GM23248 (cell line): ENCODE measurements around the gene TC2N. TPM values are rescaled to one million over a fixed set of nuclear protein-coding genes. Genes with fewer than 3 reads are reported as not detected.

Source experiments
- DNase-seq: peaks from one replicate; pipeline ENCODE4 v3.0.0-alpha.2; 2015
- H2AFZ ChIP-seq: fragments of 200-600 bp; sonication (generic); 2 replicates; pipeline ENCODE4 v1.6.1; 2016; ENCODE audit warnings: antibody characterized with exemption
- H3F3A ChIP-seq: fragments of 200-600 bp; sonication (generic); 2 replicates; pipeline ENCODE4 v1.6.1; 2016; ENCODE audit warnings: mild to moderate bottlenecking, antibody characterized with exemption, mixed run types; ENCODE audit not compliant: insufficient read depth
- H3K27ac ChIP-seq: fragments of 200-600 bp; sonication (generic); 2 replicates; pipeline ENCODE4 v1.5.1; 2016; ENCODE audit warnings: mild to moderate bottlenecking
- H3K27me3 ChIP-seq: fragments of 200-600 bp; sonication (generic); replicated peaks from 2 replicates; pipeline ENCODE4 v1.6.1; 2016; ENCODE audit warnings: mild to moderate bottlenecking; ENCODE audit not compliant: insufficient read depth
- H3K36me3 ChIP-seq: fragments of 200-600 bp; sonication (generic); 2 replicates; pipeline ENCODE4 v1.6.1; 2016; ENCODE audit warnings: low read depth, mild to moderate bottlenecking
- H3K4me1 ChIP-seq: fragments of 200-600 bp; sonication (generic); 2 replicates; pipeline ENCODE4 v1.6.1; 2016; ENCODE audit warnings: mild to moderate bottlenecking; ENCODE audit not compliant: insufficient read depth
- H3K4me2 ChIP-seq: fragments of 200-600 bp; sonication (generic); one replicate; pipeline ENCODE4 v1.6.1; 2016; ENCODE audit warnings: mild to moderate bottlenecking; ENCODE audit not compliant: unreplicated experiment
- H3K4me3 ChIP-seq: fragments of 200-600 bp; sonication (generic); 2 replicates; pipeline ENCODE4 v1.5.1; 2016; ENCODE audit warnings: mild to moderate bottlenecking
- H3K79me2 ChIP-seq: fragments of 200-600 bp; sonication (generic); 2 replicates; pipeline ENCODE4 v1.6.1; 2016; ENCODE audit warnings: mild to moderate bottlenecking; ENCODE audit not compliant: insufficient read depth
- H3K9ac ChIP-seq: fragments of 200-600 bp; sonication (generic); 2 replicates; pipeline ENCODE4 v1.6.1; 2016; ENCODE audit warnings: mild to moderate bottlenecking
- H3K9me2 ChIP-seq: fragments of 200-600 bp; sonication (generic); 2 replicates; pipeline ENCODE4 v1.6.1; 2016; ENCODE audit warnings: mixed run types, mild to moderate bottlenecking, moderate library complexity; ENCODE audit not compliant: insufficient read depth
- H3K9me3 ChIP-seq: fragments of 200-600 bp; sonication (generic); one replicate; pipeline ENCODE4 v1.6.1; 2017; ENCODE audit warnings: low read depth
- H4K20me1 ChIP-seq: fragments of 200-600 bp; sonication (generic); 2 replicates; pipeline ENCODE4 v1.6.0; 2016; ENCODE audit not compliant: insufficient read depth
- EZH2 ChIP-seq: fragments of 200-600 bp; sonication (generic); IDR thresholded peaks from 2 replicates; pipeline ENCODE4 v1.6.1; 2018; ENCODE audit warnings: antibody characterized with exemption, mild to moderate bottlenecking; ENCODE audit not compliant: insufficient read depth, poor library complexity, severe bottlenecking
- EZH2phosphoT487 ChIP-seq: fragments of 200-600 bp; sonication (generic); IDR thresholded peaks from 2 replicates; pipeline ENCODE4 v1.6.1; 2018; ENCODE audit warnings: antibody characterized with exemption, moderate library complexity, mild to moderate bottlenecking, low read depth; ENCODE audit not compliant: insufficient read depth
- WGBS, 2 experiments: methylation state at CpG; one replicate each; pipeline ENCODE4 v1.1.6; 2015 to 2017; ENCODE audit warnings: low lambda C conversion rate in 2 of 2, low coverage in 1 of 2; ENCODE audit errors: missing lambda C conversion rate in 2 of 2; 5-methylcytosine and 5-hydroxymethylcytosine counted together
- in situ Hi-C: fragments of 300-500 bp; cut with MboI; formaldehyde crosslinking; loops from 2 replicates; pipeline ENCODE4 v1.15.0; 2020
- polyA plus RNA-seq: library from polyadenylated mRNA; unstranded; fragments of >200 nt; fragmentation: Nextera tagmentation; extraction: Ambion mirVana; gene quantifications from 2 replicates; pipeline ENCODE4 v1.2.1, GENCODE V29; 2016
- total RNA-seq: library from RNA; depleted of rRNA; stranded (reverse); fragments of >200 nt; shearing (Covaris generic); gene quantifications from 2 replicates; pipeline ENCODE4 v1.2.3, GENCODE V29; 2014

TC2N gene
- total and polyA plus RNA-seq, 2 experiments from 2014 or later: 0.34 to 0.65 TPM

DNA sequence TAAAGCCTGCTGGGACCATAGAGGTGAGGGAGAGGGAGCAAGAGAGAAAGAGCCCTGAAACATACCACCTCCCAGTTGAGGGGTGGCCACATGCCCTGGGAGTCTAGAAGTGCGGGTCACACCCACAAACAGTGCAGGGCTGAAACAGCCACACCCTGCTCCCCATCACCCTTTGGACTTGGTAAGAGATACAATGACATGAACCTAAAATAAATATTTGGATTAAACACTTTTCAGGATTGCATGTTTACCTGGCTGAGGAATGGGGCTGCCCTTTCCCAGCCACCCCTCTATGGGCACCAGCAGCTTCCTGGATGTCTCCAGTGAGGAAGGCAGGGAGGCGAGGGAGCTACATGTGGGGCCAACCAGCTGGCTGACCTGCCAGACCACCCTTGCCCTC is 39.0 kb upstream of the TC2N start:
- H2AFZ ChIP-seq: no peak overlapping the region
- no peak overlapping the region for H3K27ac ChIP-seq
- in situ Hi-C loops: no loop called here
- no peaks in the 10 kb centered on the region for H4K20me1 ChIP-seq
- H3K27me3 ChIP-seq: no peaks in the 10 kb centered on the region
- H3K9me3 ChIP-seq: no peaks in the 10 kb centered on the region
- TF ChIP-seq EZH2: no peak
- no peak for TF ChIP-seq EZH2phosphoT487
- peaks cover 96% of the 10 kb centered on the region for H3K79me2 ChIP-seq
- WGBS, 2 experiments: 92 to 98% methylated on average over 2 of the region's 2 CpGs
- no peak overlapping the region for H3K4me3 ChIP-seq
- no peak for DNase-seq
- no peaks in the 10 kb centered on the region for H3K36me3 ChIP-seq
- no peak overlapping the region for H3K4me2 ChIP-seq
- H3F3A ChIP-seq: peaks cover 15% of the 10 kb centered on the region; the same call in 1 of the 2 replicates
- no peaks in the 10 kb centered on the region for H3K9me2 ChIP-seq
- H3K4me1 ChIP-seq: peaks cover 13% of the 10 kb centered on the region
- H3K9ac ChIP-seq: no peak overlapping the region

DNA sequence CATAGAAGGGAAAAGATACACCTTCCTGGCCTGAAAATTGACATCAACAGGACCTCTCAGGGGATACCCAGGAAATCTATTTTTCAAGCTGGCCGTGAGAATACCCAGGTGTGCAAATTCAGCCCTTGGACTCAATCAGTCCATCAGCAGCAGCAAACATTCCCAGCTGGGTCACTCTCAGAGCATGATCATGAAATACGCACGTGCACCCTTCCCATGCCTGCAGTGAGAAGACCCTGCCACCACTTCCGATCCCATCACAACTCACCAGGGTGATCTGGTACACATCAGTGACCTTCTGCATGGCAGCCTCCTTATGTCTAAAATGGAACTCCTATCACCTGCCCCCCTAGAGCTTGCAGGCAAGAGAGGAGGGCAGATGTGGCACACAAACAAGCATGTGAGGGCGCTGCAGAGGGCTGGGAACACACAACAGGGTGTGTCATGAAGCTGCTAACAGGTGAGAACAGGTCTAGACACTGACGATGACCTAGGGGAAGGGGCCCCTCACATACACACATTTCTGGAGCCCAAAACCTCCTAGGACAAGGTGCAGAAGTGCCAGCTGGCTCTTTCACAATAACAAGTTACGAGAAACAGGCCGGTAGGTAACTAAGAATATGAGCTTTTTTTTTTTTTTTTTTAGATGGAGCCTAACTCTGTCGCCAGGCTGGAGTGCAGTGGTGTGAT is 37.8 kb upstream of the TC2N start:
- 92 to 95% methylated on average over 7 to 9 of the region's 9 CpGs for WGBS, 2 experiments
- H3K79me2 ChIP-seq: peaks cover 96% of the 10 kb centered on the region
- DNase-seq: no peak
- no peaks in the 10 kb centered on the region for H3K9me2 ChIP-seq
- H3K4me1 ChIP-seq: peaks cover 25% of the 10 kb centered on the region
- no peaks in the 10 kb centered on the region for H4K20me1 ChIP-seq
- no peaks in the 10 kb centered on the region for H3K36me3 ChIP-seq
- H3K4me2 ChIP-seq: no peak overlapping the region
- in situ Hi-C loops: no loop called here
- peaks cover 19% of the 10 kb centered on the region; the same call in 1 of the 2 replicates for H3F3A ChIP-seq
- H3K9me3 ChIP-seq: no peaks in the 10 kb centered on the region
- no peak for TF ChIP-seq EZH2phosphoT487
- TF ChIP-seq EZH2: no peak
- H3K27ac ChIP-seq: no peak overlapping the region
- H3K9ac ChIP-seq: no peak overlapping the region
- no peak overlapping the region for H2AFZ ChIP-seq
- H3K4me3 ChIP-seq: no peak overlapping the region
- H3K27me3 ChIP-seq: no peaks in the 10 kb centered on the region

DNA sequence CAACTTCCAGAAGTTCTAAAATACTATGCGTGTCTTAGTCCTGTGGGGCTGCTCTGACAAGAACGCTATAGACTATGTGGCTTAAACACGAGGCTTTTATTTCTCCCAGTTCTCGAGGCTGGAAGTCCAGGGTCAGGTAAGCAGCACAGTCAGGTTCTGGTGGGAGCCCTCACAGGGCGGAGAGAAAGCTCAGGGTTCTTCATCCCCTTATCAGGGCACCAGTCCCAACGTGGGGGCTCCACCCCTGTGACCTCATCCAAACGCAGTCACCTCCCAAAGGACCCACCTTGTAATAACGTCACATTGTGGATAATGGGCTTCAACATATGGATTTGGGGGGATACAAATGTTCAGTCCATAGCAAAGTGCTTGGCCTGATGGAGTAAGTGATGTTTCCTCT is 37.1 kb upstream of the TC2N start:
- Histone ChIP-seq H3K9me3 (no peaks in the 10 kb centered on the region), H3K9me2 (no peaks in the 10 kb centered on the region), H3F3A (peaks cover 23% of the 10 kb centered on the region), H3K36me3 (no peaks in the 10 kb centered on the region), H3K4me1 (peaks cover 31% of the 10 kb centered on the region), H3K9ac (no peak overlapping the region), H3K4me3 (no peak overlapping the region), H3K79me2 (peaks cover 92% of the 10 kb centered on the region), H3K27ac (no peak overlapping the region), H2AFZ (no peak overlapping the region), H3K27me3 (no peaks in the 10 kb centered on the region), H4K20me1 (no peaks in the 10 kb centered on the region), H3K4me2 (no peak overlapping the region)
- in situ Hi-C loops: no loop called here
- no peak for DNase-seq
- no peak for TF ChIP-seq EZH2
- TF ChIP-seq EZH2phosphoT487: no peak
- WGBS, 2 experiments: 84 to 85% methylated on average over 8 of the region's 8 CpGs

DNA sequence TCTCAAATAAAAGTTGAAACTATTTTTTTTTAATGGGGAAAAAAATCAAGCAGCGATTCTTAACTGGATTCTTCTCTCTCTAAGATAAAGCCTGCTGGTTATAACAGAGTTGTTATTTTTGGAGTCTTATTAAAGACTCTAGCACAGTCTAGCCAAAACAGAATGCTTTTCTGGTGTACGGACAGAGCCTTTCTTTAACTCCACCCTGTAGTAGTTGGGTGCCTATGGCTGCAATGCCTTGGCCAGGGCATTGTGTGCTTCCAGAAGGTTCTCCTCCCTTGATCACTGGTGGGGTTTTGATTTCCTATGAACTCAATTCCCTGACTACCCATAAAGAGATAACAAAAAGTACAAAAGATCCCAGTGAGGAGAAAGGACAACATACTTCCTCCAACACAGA is 35.7 kb upstream of the TC2N start:
- H2AFZ ChIP-seq: no peak overlapping the region
- peaks cover 38% of the 10 kb centered on the region for H3K4me1 ChIP-seq
- H3K36me3 ChIP-seq: no peaks in the 10 kb centered on the region
- H3K9ac ChIP-seq: no peak overlapping the region
- TF ChIP-seq EZH2phosphoT487: no peak
- no peak for TF ChIP-seq EZH2
- no peak for DNase-seq
- no peak overlapping the region for H3K4me3 ChIP-seq
- H3K9me2 ChIP-seq: no peaks in the 10 kb centered on the region
- H3K27ac ChIP-seq: no peak overlapping the region
- 21 to 31% methylated on average over 2 of the region's 2 CpGs for WGBS, 2 experiments
- H3K27me3 ChIP-seq: no peaks in the 10 kb centered on the region
- peaks cover 32% of the 10 kb centered on the region for H3F3A ChIP-seq
- in situ Hi-C loops: no loop called here
- peaks cover 91% of the 10 kb centered on the region for H3K79me2 ChIP-seq
- H4K20me1 ChIP-seq: no peaks in the 10 kb centered on the region
- no peaks in the 10 kb centered on the region for H3K9me3 ChIP-seq
- H3K4me2 ChIP-seq: no peak overlapping the region

DNA sequence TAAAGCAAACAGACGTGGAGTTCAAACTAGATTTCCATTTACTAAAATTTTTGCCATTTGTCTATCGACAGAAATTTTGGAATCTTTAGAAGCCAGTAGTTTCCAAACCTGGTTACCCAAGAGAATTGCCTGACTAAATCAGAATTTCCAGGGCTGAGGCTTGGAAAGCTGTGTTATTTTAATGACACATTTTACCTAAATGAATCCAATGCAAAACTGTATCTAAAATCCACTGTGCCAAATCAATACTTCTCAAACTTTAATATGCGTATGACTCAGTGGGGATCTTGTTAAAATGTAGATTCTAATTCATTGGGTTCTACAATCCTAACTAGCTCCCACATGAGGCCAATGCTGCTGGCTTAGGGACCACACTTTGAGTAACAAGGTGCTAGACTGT is 35.0 kb upstream of the TC2N start:
- in situ Hi-C loops: no loop called here
- H3K27ac ChIP-seq: no peak overlapping the region
- TF ChIP-seq EZH2phosphoT487 (no peak), EZH2 (no peak)

More for the DNA sequence above, 35.0 kb upstream of the TC2N start:
- Histone ChIP-seq H3K27me3 (no peaks in the 10 kb centered on the region), H3K79me2 (peaks cover 87% of the 10 kb centered on the region), H3K36me3 (no peaks in the 10 kb centered on the region), H3K9me3 (no peaks in the 10 kb centered on the region), H3K4me1 (peaks cover 46% of the 10 kb centered on the region), H3K9ac (no peak overlapping the region), H3K9me2 (no peaks in the 10 kb centered on the region), H3F3A (peaks cover 39% of the 10 kb centered on the region), H3K4me3 (no peak overlapping the region), H4K20me1 (no peaks in the 10 kb centered on the region), H2AFZ (no peak overlapping the region), H3K4me2 (no peak overlapping the region)
- peak; percentile 24 for DNase-seq
- WGBS, 2 experiments: 55 to 56% methylated on average over 3 of the region's 3 CpGs
